AG08396 (cell line): ENCODE data around the gene SLC39A11.

ENCODE experiments used
- DNase-seq: peaks from one replicate; pipeline ENCODE4 v3.0.0; 2012; ENCODE audit warnings: low spot score, mixed read lengths

The SLC39A11 gene

DNA sequence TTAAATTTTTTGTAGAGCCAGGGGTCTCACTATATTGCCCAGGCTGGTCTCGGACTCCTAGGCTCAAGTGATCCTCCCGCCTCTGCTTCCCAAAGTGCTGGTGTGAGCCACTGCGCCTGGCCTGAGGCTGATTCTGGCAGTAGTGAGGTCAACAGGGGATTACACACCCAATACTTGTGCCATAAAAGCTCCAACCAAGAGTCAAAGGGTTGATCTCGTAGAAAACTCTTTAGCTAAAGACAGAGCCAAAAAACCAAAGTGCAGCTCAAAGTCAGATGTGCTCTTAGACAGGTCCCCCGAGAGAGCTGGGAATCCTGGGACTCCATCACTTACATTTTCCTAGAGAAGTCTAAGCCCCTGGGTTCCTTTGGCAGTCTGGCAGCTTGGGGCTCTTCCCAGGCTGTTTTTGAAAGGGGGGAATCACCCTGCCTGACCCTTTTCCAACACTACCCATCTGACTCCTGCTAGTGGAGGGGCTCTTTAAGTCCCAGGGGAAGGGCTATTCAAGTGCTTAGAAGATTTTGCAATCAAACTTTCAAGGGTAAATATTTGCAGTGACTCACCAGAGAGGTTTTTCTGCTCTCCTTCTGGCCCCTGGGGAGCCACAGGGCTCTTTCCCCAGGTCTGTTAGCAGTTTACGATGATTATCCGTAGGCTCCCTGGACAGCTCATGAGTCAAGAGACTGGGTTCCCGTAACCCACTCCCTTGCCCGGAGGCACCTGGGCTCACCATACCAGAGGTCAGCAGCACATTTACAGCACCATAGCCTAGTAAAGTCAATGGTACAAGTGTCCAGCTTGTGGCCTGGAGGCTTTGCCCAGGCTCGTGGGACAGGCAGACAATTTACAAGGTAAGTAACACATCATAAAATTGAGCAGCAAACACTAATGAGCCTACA lies 408.7 kb downstream of the SLC39A11 start:
- peak; percentile 84 for DNase-seq

DNA sequence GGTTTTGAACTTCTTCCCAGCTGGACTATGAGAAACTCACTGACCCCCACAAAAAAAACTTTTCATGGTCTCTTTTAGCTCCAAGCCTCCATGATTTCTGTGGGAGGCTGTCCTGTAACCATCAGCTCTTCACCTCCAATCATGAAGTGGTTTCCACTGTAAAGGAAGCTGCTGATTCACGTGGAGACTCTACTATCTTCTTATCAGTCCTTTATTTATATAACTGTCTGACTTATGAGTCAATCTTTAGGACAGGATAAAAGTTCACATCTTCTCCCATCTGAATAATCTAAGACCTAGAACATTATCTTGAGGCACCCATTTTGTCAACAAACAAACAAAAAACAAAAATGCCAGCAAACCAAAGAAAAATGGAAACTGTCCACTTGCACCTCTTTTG lies 409.9 kb downstream of the SLC39A11 start:
- no peak for DNase-seq

DNA sequence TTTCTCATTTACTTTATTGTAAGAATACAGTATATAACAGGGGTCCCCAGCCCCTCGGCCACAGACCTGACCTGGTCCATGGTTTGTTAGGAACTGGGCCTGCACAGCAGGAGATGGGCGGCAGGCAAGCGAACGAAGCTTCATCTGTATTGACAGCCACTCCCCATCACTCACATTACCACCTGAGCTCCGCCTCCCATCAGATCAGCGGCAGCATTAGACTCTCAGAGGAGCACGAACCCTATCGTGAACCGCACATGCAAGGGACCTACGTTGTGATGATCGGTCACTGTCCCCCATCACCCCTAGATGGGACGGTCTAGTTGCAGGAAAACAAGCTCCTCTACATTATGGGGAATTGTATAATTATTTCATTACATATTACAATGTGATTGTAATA lies 410.6 kb downstream of the SLC39A11 start:
- DNase-seq: no peak

DNA sequence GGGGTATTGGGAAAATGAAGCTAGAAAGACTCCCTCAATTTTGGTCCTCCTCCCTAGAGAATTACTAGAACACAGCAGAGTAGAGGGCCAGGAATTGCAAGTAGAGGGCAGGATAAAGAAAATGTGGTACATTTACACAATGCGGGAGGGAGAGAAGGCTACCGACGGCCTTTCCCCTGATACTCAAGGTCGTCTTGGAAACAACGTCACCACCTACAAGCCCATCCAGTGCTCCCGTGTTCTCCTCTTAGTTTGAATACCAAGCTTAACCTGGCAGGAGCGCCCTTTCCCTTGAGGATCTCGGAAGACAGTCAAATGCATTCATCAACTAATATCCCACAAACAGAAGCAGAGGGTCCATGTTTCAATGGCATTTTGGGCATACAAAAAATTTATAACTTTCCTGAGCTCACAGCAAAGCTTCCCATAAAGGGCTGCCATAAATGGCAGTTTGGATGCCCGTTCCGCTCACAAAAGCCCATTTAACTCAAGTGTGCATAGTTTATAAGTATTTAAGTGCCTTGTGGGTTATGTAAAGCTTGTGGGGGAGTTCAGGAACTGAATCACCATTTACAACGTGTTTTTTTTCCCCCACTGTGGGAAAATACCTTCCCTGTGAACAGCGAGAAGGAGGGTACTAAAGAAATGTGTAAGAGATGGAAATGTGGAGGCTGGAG lies 414.6 kb downstream of the SLC39A11 start:
- no peak for DNase-seq

DNA sequence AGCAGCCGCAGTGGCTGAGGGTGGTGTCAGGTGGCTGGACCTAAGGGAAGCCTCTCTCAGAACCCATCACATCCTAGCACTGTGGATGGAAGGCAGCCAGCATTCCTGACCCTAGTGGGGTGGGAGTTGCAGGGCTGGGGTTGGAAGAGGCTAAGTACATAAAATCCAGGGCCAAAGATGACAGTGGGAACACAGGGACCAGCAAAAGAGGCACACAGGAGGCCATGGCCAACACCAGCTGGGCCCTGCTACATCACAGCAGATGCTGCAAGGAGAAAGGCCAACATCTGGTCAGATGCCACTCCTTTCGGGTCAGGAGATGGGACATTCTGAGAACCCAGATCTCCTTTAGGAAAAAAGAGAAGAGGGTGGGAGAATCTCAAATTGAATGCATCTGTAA lies 415.4 kb downstream of the SLC39A11 start:
- DNase-seq: no peak

DNA sequence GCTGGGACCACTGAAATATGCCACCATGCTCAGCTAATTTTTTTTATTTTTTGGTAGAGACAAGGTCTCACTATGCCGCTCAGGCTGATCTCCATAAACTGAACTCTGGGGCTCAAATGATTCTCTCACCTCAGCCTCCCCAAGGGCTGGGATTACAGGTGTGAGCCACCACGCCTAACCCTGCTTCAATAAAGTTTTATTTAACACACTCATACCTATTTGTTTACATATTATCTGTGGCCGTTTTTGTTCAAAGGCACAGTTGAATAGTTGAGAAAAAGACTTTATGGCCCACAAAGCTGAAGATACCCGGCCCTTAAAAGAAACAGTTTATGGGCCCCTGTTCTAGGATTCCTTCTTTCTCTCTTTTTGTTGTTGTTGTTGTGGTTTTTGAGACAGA lies 419.8 kb downstream of the SLC39A11 start:
- DNase-seq: no peak

DNA sequence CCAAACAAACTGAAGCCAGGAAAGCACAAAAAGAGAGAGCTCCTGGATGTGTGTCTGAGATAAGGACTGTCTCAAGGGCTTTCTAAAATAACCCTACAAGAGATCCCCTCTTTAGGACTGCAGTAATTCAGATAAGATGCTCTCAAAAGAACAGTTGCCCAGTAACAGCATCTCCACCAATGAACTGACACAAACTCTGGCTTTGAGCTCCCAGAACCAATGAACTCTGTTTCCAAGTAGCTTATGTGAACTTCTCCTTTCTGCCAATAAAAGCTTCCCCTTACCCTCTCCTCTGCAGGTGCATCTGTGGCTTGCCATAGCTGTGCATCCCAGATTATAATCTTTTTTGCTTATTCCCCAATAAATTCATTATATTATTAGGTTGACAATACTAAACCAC lies 421.5 kb downstream of the SLC39A11 start:
- DNase-seq: no peak

DNA sequence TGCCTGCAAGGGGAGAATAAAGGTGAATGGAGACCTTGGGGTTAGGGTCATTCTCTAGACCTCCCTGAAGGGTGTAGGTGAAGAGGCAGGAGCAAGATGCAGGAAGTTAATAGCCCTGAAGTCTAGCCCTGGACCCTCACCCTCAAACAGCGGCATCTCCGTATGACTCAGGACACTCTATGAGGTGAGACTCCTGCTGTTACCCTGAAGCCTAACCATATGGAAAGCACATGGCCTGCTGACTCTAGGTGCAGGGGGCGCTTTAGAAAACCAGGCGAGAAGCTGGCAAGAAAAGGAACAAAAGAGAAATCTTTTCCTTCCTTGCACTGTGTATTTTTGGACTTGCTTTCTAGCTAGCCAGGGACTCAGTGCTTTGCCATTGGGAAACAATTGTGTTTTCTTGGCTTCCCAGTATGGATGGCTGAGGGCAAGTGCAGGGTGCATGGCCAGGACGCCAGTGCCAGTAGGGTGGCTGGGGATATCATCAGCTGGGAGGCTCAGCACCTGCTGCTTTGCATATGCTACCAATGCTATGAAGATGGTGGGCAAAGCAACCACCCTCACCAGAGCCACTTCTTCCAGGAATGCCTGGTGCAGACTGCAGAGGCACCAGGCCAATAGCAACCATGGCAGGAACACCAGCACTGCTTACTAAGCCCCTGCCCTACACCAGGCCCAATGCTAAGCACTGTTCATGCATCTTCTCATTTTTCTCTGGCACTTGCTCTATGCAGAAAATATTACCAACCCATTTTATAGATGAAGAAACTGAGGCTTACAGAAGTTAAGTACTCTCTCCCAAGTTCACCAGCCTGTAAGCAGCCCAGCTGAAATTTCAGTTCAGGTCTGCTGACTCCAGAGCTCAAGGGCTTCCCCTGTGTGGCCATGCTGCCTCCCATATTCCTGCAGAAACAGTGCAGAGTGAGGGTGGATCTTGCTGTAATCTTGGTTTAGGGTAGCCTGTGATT lies 425.1 kb downstream of the SLC39A11 start:
- no peak for DNase-seq

DNA sequence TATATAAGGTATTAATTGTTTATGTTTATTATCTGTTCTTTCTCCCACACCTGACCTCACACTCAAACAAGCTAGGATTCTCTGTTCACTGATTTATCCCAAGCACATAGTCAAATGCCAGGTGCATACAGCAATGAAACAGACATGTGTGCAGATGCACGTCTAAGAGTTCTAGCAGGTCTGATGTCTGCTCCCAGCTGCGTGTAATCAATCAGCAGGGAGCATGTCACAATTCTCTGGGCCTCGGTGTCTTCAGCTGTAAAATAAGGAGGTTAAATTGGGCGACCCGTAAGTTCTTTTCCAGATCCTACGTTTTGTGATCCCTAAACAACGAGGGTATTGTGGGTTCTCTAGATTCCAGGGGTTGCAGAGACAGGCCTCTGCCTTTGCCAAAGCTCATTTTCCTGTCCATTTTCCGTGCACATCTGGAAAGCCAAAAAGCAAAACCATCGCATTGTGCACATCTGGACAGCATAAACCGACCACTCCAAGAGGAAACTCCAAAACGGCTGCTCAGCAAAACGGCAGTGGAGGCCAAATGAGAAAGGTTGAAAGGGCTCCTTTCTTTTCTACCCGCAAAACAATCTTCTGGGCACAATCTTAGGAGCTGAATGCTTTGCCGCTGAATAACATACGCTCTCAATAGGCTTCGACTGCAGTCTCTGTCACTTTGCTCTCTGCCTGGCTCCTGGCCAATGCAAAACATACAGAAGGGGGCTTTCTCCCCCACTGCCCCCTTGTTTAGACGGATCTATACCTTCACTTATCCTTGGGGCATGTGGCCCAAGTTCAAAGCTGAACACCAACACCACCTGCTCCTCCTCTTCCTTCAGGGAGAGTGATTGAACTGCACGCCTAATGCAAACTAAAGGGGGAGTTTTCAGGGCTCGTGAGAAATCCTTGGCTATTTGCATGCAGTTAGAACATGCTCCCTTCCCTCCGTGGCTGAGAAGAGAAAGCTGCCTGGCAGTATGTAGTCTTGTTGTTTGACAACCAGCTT lies 426.3 kb downstream of the SLC39A11 start:
- no peak for DNase-seq

DNA sequence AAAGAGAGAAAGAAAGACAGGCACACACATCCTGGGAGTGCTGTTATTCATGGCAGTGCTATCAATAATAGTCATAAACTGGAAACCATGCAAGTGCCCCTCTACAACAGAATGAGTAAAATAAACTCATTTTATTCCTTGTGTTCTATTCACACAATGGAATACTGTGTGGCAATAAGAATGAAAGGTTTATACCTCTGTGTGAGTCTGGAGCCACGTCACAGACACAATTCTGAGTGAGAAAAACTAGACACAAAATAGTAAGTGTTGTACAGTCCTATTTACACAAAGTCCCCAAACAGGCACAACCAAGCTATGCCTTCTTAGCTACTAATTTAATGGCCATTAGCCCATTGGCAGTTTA lies 429.7 kb downstream of the SLC39A11 start:
- no peak for DNase-seq

DNA sequence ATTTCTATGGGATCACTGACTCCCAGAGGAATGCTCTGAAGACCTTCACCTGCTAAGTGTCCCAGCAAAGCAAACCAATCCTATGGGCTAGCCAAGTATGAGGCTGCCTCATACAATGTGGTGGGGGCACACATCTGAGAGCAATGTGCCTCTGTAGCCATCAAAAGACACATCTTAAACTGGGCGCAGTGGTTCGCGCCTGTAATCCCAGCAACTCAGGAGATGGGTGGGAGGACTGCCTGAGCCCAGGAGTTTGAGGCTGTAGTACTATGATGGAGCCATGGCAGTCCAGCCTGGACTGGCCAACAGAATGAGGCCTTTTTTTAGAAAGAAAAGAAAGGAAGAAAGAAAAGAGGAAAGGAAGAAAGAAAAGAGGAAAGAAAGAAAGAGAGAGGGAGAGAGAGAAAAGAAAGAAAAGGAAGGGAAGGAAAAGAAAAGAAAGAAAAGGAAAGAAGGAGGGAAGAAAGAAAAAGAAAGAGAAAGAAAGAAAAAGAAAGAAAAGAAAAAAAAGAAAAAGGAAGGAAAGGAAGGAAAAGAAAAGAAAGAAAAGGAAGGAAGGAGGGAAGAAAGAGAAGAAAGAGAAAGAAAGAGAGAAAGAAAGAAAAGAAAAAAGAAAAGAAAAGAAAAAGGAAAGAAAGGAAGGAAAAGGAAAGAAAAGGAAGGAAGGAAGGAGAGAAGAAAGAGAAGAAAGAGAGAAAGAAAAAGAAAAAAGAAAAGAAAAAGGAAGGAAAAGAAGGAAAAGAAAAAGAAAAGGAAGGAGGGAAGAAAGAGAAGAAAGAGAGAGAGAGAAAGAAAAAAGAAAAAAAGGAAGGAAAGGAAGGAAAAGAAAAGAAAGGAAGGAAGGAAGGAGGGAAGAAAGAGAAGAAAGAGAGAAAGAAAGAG lies 430.3 kb downstream of the SLC39A11 start:
- DNase-seq: no peak

DNA sequence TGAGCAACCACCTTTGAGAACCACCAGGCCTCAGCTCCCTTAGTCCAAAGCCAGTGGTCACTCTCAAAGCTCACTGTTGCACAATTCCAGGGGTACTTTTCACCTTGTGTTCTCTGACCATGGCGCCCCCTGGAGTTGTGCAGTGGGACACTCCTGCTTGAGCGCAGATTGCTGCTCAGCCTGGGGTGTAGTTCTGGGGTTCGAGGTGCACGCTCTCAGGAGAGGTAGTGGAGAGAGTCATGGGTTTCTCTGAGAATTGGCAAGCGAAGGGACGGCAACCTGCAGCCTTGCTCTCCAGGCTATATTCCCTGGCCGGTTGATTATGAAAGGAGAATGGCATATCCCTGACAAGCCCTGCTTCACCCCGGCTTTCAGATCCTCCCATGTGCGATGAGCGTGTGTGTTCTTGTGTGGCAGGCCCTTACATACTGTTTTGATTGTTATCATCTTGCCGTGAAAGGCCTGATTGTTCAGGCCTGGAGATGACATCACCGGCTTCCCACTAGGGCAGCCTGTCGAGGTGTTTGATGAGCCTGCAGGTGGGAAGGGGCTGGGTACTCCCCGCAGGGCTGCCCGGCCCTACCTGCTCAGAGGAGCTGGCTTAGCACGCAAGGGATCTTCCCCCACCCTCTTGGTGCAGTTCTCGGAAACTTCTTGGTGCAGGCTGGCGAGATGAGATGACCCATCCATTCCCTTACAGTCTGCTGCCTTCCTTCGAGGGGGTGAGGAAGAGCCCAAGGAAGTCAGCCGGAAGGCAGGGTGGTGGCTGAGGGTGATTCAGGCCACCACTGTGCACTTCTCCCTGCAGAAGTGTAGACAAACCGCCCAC lies 431.2 kb downstream of the SLC39A11 start:
- DNase-seq: no peak

DNA sequence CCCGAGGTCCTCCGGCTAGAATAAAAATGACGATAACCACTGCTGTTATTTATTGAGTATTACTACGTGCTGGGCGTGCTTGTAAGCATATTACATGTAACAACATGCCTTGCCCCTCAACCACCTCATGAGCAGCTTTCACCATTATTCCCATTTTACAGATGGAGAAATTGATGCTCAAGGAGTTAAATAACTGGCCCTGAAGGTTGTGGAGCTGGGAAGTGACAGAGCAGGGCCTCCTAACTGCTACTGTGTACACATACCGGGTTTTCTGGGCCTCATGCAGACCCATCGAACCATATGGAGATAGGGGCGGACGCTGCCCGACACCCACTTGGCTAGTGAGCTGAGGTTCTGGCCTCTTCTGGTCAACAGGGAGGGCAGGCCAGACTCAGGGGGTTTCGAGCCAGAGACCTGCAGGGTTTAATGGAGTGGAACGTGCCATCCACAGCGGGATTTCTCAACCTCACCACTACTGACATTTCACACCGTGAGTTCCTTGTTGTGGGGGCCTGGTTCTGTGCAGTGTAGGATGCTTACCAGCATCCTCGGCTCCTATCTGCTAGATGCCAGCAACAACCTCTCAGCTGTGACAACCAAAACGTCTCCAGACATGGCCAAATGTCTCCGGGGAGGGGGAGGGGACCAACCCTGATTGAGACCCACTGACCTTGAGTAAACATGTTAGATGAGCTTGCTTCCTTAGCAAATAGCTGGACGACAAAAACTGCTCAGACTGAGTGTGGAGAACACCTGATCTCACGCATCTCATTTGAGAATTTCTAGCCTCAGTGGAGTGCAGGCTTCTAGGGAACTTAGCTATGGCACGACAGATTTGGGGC lies 432.0 kb downstream of the SLC39A11 start:
- DNase-seq: no peak

DNA sequence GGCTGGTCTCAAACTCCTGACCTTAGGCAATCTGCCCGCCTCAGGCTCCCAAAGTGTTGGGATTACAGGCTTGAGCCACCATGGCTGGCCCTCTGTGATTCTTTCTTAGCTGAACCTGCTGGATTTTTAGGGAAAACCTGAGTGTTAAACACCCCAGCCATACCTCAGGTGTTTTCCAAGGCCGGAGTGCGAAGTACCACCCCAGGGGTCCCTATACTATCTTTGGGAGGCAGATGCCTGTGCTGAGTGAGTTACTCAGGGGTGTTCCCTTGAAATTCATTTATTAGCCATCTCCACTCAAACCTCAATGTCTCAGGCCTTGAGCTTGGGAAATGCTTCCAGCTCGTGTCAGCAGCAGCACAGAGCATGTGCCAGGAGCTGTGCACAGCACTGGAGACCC lies 432.7 kb downstream of the SLC39A11 start:
- DNase-seq: no peak

DNA sequence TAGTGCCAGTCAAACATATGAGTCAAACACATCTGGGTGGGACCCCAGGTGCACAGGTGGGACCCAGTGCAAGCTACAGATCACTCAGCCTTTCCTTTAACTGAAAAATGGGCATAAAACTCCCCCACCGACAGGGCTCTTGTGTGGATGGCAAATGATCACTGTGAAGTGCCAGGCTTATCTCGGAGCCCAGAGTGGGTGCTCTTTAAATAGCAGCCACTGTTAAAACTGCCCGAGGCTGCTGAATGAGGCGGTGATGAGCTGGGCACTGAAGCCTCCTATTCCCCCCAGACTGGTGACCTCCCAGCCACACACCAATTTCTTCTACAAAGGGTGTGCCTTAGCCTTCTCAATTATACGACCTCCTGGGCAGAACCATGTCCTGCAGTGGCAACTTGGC lies 433.8 kb downstream of the SLC39A11 start:
- no peak for DNase-seq

DNA sequence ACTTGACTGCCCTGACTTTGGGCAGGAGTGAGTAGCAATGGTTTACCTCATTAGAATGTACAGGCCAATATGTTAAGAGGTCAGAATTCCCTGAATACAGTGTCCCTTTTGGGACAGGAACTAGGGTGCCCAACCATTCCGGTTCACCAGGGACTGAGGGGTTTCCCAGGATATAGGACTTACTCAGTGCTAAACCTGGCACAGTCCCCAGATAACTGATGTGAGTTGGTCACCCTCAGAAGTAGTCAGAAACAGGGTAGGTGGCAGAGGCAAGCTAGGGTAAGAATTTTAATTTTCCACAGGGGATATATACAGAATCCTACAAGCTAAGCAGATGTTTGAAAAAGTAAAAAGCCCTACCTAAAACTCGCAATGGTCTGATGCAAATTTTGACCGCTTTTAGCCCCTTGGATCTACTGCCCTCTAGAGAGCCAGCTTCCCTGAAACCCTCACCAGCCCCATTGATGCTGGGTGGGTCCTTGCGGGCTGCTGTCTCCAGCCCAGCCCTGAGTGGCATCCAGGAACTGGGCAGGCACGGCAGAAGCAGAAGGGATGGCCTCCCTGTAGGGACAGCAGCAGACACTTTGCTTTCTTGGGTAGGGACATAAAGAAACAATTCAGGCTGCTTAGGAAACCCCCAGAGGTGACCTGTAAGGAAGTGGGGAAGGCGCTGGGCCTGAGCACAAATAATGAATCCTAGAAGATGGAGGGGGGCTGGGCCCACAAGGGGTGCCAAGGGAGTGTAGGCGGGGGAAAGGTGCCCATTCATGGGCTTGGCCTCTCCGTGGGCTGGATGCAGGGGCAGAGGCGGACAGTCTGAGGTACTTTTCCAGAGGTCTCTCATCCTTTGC lies 434.8 kb downstream of the SLC39A11 start:
- no peak for DNase-seq

DNA sequence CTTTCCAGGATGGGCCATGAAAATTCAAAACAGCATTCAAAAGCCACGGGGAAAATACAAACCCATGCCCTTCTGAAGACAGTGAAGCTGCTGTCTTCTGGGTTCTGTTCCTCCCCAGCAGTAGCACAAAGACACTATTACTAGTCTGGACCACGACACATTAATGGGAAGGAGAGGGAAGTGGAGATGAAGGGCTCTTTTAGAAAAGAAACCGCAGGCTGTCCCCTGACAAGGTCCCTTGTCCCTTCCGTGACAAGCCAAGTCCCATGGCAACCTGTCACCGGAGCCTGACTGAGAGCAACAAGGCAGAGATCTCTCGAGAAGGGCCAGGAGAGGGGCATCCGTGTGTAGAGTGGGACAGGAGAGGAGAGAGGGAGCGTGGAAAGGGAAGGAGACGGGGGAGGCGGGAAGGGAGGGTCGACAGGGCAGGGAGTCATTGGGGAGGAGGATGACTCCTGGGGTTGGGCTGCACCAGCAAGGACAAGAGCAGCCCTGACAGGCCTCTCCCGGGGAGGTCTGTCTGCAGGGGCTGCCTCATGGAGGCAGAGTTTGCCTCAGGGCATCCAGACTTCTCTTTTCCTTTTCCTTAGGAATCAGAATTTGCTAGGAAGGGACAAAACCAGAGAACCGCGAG lies 436.2 kb downstream of the SLC39A11 start:
- no peak for DNase-seq
